ENCODE data around the gene CCBE1.

DNA sequence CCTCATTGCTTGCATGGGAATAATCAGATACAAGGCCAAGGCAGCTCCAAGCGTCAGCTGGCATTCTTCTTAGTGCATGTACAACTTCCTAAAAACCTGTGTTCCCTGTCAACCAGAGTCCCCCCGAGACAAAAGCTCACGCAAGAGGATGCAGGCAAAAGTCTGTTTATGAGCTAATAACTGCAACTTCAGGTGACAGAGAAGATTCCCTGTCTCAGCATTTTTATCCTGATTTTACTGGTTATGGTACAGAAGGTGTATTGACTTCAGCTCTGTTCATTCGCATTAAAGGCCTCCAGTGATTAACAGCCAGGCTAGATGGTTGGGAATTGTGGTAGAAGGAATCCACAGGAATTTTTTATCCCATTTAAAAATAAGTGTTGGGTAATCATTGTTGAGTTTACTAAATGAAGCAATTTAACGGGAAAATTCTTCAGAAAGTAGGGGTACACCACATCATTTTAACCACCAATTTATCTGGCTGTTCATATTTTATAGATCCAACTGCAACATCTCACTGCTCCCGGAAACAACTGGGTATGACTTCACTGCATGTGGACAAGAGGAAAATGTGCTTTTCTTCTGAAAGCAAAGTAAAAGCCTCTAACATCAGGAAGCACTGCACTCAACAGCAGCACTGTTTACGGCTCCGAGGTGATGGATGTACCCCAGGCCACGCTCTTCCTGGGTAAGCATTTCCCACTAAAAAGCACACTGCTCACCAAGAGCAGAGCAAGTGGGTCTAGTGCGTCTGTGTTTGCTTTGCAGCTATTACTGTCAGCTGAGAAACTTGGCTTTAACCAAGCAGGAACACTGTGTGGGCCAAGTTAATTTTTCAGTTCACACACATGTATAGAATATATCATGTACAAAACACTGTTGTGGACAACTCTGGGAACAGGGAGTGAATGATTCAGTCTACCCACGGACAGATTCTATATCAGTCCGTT is 31.9 kb downstream of the CCBE1 start:
- TF ChIP-seq TAF1 (IDR thresholded peaks at IDR 0.05; ENCODE audit: borderline replicate concordance, insufficient read depth, low read length) (no peak), REST (IDR thresholded peaks at IDR 0.05; ENCODE audit: insufficient read depth in 1 of 2, low read depth in 2 of 2, low read length in 2 of 2) (no peak), POLR2AphosphoS5 (IDR thresholded peaks at IDR 0.05; ENCODE audit: low read depth, low read length) (no peak), SIN3A (IDR thresholded peaks at IDR 0.05; ENCODE audit: borderline replicate concordance, insufficient read depth, low read length) (no peak), FOXP2 (optimal IDR thresholded peaks at IDR 0.05; ENCODE audit: borderline replicate concordance, extremely low read depth, extremely low read length, insufficient read depth) (no peak)

All from PFSK-1 (cell line).